Prostate gland (tissue), 2 donors: ENCODE measurements around the gene RASSF4. TPM values are rescaled to one million over a fixed set of nuclear protein-coding genes. Genes with fewer than 3 reads are reported as not detected.
A peak's percentile ranks its signal among the peaks of the same experiment; 100 is the strongest.

Experiments
- DNase-seq: peaks from one replicate; pipeline ENCODE4 v3.0.0-alpha.2; 2019; ENCODE audit warnings: low spot score
- H3K27ac ChIP-seq, 2 donors: fragments of 200-600 bp; sonication (generic); 2 replicates each; pipeline ENCODE4 v1.5.1; 2017 to 2019
- H3K27me3 ChIP-seq: fragments of 200-600 bp; sonication (generic); replicated peaks from 2 replicates; pipeline ENCODE4 v1.5.1; 2019; ENCODE audit not compliant: insufficient read depth
- H3K36me3 ChIP-seq, 2 donors: fragments of 200-600 bp; sonication (generic); 1 replicate in 1 of 2; 2 replicates in 1 of 2; pipeline versions ENCODE4 v1.5.1 to v1.8.1; 2017 to 2019
- H3K4me1 ChIP-seq: fragments of 200-600 bp; sonication (generic); replicated peaks from 2 replicates; pipeline ENCODE4 v1.5.1; 2019
- H3K4me3 ChIP-seq, 2 donors: fragments of 200-600 bp; sonication (generic); 2 replicates each; pipeline ENCODE4 v1.5.1; 2017 to 2019
- H3K9me3 ChIP-seq: fragments of 200-600 bp; sonication (generic); 2 replicates; pipeline ENCODE4 v1.5.1; 2017
- POLR2A ChIP-seq: fragments of 450-650 bp; IDR thresholded peaks from one replicate; pipeline ENCODE4 v1.6.1; 2016; ENCODE audit warnings: antibody characterized with exemption, mild to moderate bottlenecking
- POLR2AphosphoS5 ChIP-seq: sonication (generic); formaldehyde crosslinking; IDR thresholded peaks from one replicate; pipeline ENCODE4 v1.6.1; 2017; ENCODE audit warnings: antibody characterized with exemption
- WGBS: methylation state at CpG from one replicate; pipeline ENCODE4 v1.1.5; 2018; 5-methylcytosine and 5-hydroxymethylcytosine counted together
- intact Hi-C: fragments of 100-400 bp; cut with DNase I; formaldehyde crosslinking; loops from one replicate; pipeline ENCODE4 v1.14.2; 2022
- total RNA-seq, 2 donors: library from RNA; depleted of rRNA; stranded (reverse); fragments of >200 nt; gene quantifications; one replicate each; pipeline ENCODE4 v1.1.0, GENCODE V29; 2016
- TF ChIP-seq, protein P1 (sequence below), 4 experiments: fragments of 200-600 bp in 2 of 4; fragments of 450-650 bp in 2 of 4; sonication (generic) in 2 of 4; IDR thresholded peaks; 1 replicate in 3 of 4; 2 replicates in 1 of 4; pipeline ENCODE4 v1.5.1; 2016 to 2019; ENCODE audit warnings: antibody characterized with exemption in 4 of 4, mild to moderate bottlenecking in 2 of 4, moderate library complexity in 2 of 4

The RASSF4 gene
- total RNA-seq, 2 donors from 2014 or later: 6.1 to 31.0 TPM

DNA sequence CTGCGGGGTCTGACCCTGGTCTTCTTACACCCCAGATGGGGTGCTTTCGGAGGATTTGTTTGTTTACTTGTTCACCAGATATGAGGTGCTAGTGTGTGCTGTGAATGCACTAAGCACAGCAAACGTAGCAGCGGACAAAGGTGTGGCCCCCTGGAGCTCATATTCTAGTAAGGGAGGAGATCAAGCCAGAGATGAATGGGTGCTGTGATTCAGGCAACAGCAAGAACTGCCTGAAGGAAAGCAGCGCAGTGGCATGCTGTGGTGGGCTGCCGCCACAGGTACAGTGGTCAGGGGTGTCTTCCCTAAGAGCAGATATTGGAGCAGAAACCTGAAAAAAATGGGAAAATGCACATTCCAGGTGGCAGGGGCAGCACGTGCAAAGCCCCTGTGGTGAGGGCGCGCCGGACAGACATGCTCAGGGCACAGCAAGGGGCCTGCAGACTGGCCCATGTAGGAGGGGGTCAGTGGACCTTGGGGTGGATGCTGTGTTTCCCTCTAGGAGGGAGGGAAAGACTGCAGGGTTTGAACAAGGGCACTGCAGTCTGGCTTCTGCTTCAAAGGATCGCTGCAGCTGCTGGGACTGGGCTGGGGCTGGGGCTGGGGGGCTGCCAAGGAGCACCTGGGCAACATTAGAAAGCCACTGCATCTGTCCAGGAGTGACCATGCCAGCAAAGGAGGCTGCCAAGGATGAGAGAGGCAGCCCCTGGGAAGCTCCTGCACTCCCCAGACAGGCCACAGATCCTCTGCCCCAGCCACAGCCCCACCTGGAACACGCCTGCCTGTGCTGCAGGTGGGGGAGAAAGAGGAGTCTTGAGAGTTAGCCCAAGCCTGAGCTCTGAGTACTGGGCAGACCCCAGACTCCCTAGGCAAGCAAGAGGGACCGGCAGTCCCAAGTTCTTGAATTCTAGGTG is 19.9 kb downstream of the RASSF4 start:
- no peak overlapping the region for H3K4me3 ChIP-seq
- 84% methylated on average over 13 of the region's 13 CpGs for WGBS
- H3K9me3 ChIP-seq: no peaks in the 10 kb centered on the region
- DNase-seq: no peak
- H3K4me1 ChIP-seq: peaks cover 20% of the 10 kb centered on the region
- TF ChIP-seq POLR2AphosphoS5 (no peak), POLR2A (no peak)
- TF ChIP-seq, protein P1, sequence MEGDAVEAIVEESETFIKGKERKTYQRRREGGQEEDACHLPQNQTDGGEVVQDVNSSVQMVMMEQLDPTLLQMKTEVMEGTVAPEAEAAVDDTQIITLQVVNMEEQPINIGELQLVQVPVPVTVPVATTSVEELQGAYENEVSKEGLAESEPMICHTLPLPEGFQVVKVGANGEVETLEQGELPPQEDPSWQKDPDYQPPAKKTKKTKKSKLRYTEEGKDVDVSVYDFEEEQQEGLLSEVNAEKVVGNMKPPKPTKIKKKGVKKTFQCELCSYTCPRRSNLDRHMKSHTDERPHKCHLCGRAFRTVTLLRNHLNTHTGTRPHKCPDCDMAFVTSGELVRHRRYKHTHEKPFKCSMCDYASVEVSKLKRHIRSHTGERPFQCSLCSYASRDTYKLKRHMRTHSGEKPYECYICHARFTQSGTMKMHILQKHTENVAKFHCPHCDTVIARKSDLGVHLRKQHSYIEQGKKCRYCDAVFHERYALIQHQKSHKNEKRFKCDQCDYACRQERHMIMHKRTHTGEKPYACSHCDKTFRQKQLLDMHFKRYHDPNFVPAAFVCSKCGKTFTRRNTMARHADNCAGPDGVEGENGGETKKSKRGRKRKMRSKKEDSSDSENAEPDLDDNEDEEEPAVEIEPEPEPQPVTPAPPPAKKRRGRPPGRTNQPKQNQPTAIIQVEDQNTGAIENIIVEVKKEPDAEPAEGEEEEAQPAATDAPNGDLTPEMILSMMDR (IDR thresholded peaks at IDR 0.05): no peak
- intact Hi-C loops: loop anchor here (10.0 kb wide), 1 partner anchor 1305 kb away; no protein-coding TSS in a partner anchor
- H3K27ac ChIP-seq: peak overlapping the region; percentile 76
- no peaks in the 10 kb centered on the region for H3K36me3 ChIP-seq
- no peaks in the 10 kb centered on the region for H3K27me3 ChIP-seq

DNA sequence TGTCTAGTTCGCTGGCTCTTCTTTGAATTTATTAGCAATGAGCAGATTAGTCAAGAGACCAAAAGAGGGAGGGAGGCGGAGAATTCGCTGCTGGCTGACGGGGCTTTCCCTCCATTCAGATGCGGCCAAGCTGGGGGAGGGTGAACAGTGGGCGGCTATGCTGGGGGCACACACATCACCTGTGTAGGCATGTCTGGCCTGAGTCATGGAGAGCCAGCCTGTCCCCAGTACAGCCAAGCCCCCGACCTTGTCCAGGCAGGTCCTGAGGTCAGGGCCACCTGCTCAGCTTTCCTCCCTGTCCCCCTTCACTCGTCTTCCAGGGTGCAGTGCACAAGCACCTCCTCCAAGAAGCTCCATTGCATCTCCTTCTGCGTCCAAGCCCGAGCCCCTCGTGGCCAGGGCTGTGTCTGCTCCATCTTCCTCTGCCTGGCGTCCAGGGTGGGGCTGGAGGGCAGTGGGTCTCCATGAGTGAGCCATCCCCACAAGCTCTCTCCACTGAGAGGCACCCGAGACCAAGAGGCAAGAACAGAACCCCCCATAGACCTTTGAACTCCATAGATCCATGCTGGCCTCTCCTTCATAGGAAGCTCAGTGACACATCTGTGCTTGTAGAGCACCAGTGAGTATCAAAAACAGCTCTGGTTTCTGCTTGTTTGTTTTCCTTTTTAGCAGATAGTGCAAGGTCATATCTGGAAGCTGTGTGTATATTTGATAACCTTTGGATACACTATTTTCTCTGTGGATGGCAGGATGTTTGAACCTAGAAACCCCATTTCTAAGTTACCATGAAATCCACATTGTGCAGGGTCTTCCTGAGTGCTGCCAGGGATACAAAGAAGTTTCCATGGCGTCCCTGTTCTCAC is 20.9 kb downstream of the RASSF4 start:
- WGBS: 69% methylated on average over 14 of the region's 14 CpGs
- DNase-seq: no peak
- Histone ChIP-seq H3K4me1 (peaks cover 20% of the 10 kb centered on the region), H3K27me3 (no peaks in the 10 kb centered on the region), H3K27ac (peak overlapping the region in 1 of 2 donors; percentile 33), H3K36me3 (no peaks in the 10 kb centered on the region), H3K9me3 (no peaks in the 10 kb centered on the region), H3K4me3 (no peak overlapping the region)
- TF ChIP-seq POLR2A (no peak), POLR2AphosphoS5 (no peak)
- TF ChIP-seq, protein P1 (IDR thresholded peaks at IDR 0.05): no peak
- intact Hi-C loops: no loop called here

DNA sequence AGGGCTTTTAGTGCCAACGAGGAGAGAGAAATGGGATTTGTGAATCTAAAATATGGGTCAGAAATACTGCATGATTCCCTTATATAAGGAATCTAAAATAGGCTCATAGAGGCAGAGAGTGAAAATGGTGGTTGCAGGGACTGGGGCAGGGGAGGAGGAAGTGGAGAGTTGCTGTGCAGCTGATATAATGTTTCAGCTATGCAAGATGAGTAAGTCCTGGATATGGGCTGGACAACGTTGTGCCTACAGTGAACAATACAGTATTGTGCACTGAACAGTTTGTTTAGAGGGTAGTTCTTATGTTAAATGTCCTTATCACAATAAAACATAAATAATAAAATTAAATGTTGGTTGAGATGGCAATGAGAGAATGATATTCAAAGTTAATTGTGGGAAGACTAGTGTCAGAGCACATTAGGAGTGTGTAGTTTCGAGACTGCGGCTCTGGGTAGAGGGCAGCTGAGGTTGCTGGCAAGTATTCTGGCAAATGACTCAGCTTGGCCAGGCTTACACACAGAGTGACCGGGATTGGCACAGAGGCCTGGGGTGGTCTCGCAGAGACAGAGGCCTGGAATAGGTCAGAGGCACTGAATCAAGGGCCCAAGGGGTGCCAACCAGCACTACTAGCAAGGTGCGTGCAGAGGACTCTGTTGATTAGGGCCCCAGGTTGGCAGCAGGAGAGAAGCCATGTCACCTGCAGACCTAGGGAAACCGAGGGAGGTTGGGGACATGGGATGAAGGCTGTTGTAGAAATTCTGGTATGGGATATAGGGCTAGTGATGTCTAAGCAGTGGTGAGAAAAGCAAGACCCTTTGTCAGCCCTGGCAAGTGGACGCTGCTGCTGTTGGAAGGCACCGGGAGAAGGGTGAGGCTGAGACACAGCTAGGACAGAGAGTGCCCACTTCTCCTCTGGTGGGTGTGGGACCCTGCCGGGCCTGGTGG is 21.8 kb downstream of the RASSF4 start:
- intact Hi-C loops: no loop called here
- no peak for DNase-seq
- Histone ChIP-seq H3K36me3 (no peaks in the 10 kb centered on the region), H3K27ac (peak overlapping the region; percentile 13 to 33), H3K4me3 (no peak overlapping the region), H3K27me3 (no peaks in the 10 kb centered on the region), H3K4me1 (peaks cover 20% of the 10 kb centered on the region), H3K9me3 (no peaks in the 10 kb centered on the region)
- 61% methylated on average over 11 of the region's 11 CpGs for WGBS
- TF ChIP-seq, protein P1 (IDR thresholded peaks at IDR 0.05): no peak
- TF ChIP-seq POLR2AphosphoS5: peak; percentile 9
- no peak for TF ChIP-seq POLR2A

DNA sequence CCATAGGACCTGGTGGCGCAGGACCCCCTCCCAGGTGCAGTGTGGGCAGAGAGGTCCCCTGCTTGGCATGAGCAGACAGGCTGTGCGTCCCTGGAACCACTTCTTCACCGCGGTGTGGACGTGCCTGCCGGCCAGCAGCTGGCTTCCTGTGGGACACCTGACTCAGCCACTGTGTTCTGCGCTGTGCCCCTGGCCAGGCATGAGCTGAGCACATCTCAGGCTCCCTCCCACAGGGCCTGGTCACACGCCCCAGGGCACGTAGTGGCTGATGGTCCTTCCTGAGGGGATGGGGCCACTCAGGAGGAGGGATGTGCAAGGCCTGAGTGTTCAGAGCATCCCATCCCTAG is 22.5 kb downstream of the RASSF4 start:
- no peak overlapping the region for H3K4me3 ChIP-seq

More for the DNA sequence above, 22.5 kb downstream of the RASSF4 start:
- 83% methylated on average over 9 of the region's 9 CpGs for WGBS
- H3K27me3 ChIP-seq: no peaks in the 10 kb centered on the region
- no peaks in the 10 kb centered on the region for H3K9me3 ChIP-seq
- peaks cover 20% of the 10 kb centered on the region for H3K4me1 ChIP-seq
- DNase-seq: no peak
- H3K27ac ChIP-seq: peak overlapping the region in 1 of 2 donors; percentile 33
- intact Hi-C loops: no loop called here
- no peaks in the 10 kb centered on the region for H3K36me3 ChIP-seq
- no peak for TF ChIP-seq POLR2AphosphoS5
- TF ChIP-seq POLR2A: no peak
- TF ChIP-seq, protein P1 (IDR thresholded peaks at IDR 0.05): no peak
